MM.1S (cell line): ENCODE data around the gene ERMAP.

Source experiments
- DNase-seq: peaks from one replicate; pipeline ENCODE4 v3.0.0-alpha.2; 2015
- H2AFZ ChIP-seq: fragments of 300-600 bp; sonication (generic); 2 replicates; pipeline ENCODE4 v1.6.0; 2016; ENCODE audit warnings: antibody characterized with exemption, low read length
- H3F3A ChIP-seq: fragments of 300-600 bp; sonication (generic); 2 replicates; pipeline ENCODE4 v1.6.1; 2016; ENCODE audit warnings: mild to moderate bottlenecking, antibody characterized with exemption, low read length, moderate library complexity, mixed read lengths; ENCODE audit not compliant: insufficient read depth
- H3K27ac ChIP-seq: fragments of 300-600 bp; sonication (generic); 2 replicates; pipeline ENCODE4 v1.5.1; 2016; ENCODE audit warnings: mild to moderate bottlenecking, low read length
- H3K27me3 ChIP-seq: fragments of 300-600 bp; sonication (generic); replicated peaks from 2 replicates; pipeline ENCODE4 v1.6.0; 2016; ENCODE audit warnings: low read length; ENCODE audit not compliant: insufficient read depth
- H3K36me3 ChIP-seq: fragments of 300-600 bp; sonication (generic); replicated peaks from 2 replicates; pipeline ENCODE4 v1.6.1; 2016; ENCODE audit warnings: mild to moderate bottlenecking, low read length, mixed read lengths; ENCODE audit not compliant: insufficient read depth
- H3K4me1 ChIP-seq: fragments of 300-600 bp; sonication (generic); 2 replicates; pipeline ENCODE4 v1.6.1; 2016; ENCODE audit warnings: low read length, mixed read lengths
- H3K4me2 ChIP-seq: fragments of 300-600 bp; sonication (generic); 2 replicates; pipeline ENCODE4 v1.6.0; 2016; ENCODE audit warnings: low read depth, low read length
- H3K4me3 ChIP-seq: fragments of 300-600 bp; sonication (generic); 2 replicates; pipeline ENCODE4 v1.5.1; 2016; ENCODE audit warnings: low read length, mixed read lengths
- H3K79me2 ChIP-seq: fragments of 300-600 bp; sonication (generic); 2 replicates; pipeline ENCODE4 v1.6.1; 2016; ENCODE audit warnings: mixed run types, low read length, mixed read lengths
- H3K9ac ChIP-seq: fragments of 300-600 bp; sonication (generic); 2 replicates; pipeline ENCODE4 v1.6.1; 2016; ENCODE audit warnings: low read length, mixed read lengths
- H3K9me2 ChIP-seq: fragments of 300-600 bp; sonication (generic); replicated peaks from 2 replicates; pipeline ENCODE4 v1.6.1; 2016; ENCODE audit warnings: mild to moderate bottlenecking, low read length, mixed read lengths; ENCODE audit not compliant: insufficient read depth
- H3K9me3 ChIP-seq: fragments of 300-600 bp; sonication (generic); replicated peaks from 2 replicates; pipeline ENCODE4 v1.6.1; 2016; ENCODE audit warnings: mild to moderate bottlenecking, low read length, mixed read lengths; ENCODE audit not compliant: insufficient read depth
- H4K20me1 ChIP-seq: fragments of 300-600 bp; sonication (generic); 2 replicates; pipeline ENCODE4 v1.6.1; 2016; ENCODE audit warnings: mild to moderate bottlenecking, low read length, moderate library complexity, mixed read lengths; ENCODE audit not compliant: insufficient read depth
- EZH2 ChIP-seq: fragments of 300-600 bp; sonication (generic); optimal IDR thresholded peaks from 2 replicates; pipeline ENCODE3; 2017; ENCODE audit warnings: low read depth, mild to moderate bottlenecking, antibody characterized with exemption, low read length, mixed read lengths
- EZH2phosphoT487 ChIP-seq: fragments of 300-600 bp; sonication (generic); IDR thresholded peaks from 2 replicates; pipeline ENCODE4 v1.6.1; 2018; ENCODE audit warnings: antibody characterized with exemption, low read length
- TF ChIP-seq, protein P1 (sequence below): fragments of 300-600 bp; sonication (generic); IDR thresholded peaks from 2 replicates; pipeline ENCODE4 v1.5.1; 2016; ENCODE audit warnings: antibody characterized with exemption, low read length, mixed read lengths

ERMAP gene

DNA sequence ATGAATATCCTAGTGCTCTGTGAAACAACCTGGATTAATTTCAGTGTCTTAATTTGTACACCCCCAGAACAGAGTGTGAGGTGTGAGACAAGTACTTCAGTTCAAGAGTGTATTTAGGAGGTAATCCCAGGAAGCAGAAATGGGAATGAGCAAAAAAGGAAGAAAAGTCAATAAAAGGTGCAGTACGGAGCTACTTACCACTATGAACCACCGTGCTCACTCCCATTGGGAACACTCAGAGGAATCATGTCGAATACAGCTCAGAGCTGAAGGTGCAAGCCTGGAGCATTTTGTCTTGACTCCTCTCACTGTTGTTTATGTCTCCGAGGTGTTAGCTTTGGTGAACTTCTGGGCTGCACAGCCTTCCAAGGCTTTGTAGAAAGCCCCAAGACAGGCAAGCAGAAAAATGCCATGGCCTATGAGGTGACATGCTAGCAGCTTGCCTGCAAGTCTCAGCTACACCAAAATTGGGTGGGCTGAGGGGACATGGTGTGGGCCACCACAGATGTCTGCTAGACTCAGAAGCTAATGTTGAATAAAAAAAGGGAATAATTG lies 7.6 kb downstream of the ERMAP start:
- Histone ChIP-seq H3K9me3 (no peaks in the 10 kb centered on the region), H3K9me2 (no peaks in the 10 kb centered on the region), H3K4me3 (no peak overlapping the region), H3K27ac (no peak overlapping the region), H3K9ac (no peak overlapping the region), H3K4me2 (no peak overlapping the region), H3K79me2 (no peaks in the 10 kb centered on the region), H3K27me3 (no peaks in the 10 kb centered on the region), H2AFZ (no peak overlapping the region), H4K20me1 (no peaks in the 10 kb centered on the region), H3K36me3 (no peaks in the 10 kb centered on the region), H3F3A (no peaks in the 10 kb centered on the region), H3K4me1 (no peaks in the 10 kb centered on the region)
- TF ChIP-seq EZH2 (no peak), EZH2phosphoT487 (no peak)
- TF ChIP-seq, protein P1, sequence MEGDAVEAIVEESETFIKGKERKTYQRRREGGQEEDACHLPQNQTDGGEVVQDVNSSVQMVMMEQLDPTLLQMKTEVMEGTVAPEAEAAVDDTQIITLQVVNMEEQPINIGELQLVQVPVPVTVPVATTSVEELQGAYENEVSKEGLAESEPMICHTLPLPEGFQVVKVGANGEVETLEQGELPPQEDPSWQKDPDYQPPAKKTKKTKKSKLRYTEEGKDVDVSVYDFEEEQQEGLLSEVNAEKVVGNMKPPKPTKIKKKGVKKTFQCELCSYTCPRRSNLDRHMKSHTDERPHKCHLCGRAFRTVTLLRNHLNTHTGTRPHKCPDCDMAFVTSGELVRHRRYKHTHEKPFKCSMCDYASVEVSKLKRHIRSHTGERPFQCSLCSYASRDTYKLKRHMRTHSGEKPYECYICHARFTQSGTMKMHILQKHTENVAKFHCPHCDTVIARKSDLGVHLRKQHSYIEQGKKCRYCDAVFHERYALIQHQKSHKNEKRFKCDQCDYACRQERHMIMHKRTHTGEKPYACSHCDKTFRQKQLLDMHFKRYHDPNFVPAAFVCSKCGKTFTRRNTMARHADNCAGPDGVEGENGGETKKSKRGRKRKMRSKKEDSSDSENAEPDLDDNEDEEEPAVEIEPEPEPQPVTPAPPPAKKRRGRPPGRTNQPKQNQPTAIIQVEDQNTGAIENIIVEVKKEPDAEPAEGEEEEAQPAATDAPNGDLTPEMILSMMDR: no peak
- no peak for DNase-seq

DNA sequence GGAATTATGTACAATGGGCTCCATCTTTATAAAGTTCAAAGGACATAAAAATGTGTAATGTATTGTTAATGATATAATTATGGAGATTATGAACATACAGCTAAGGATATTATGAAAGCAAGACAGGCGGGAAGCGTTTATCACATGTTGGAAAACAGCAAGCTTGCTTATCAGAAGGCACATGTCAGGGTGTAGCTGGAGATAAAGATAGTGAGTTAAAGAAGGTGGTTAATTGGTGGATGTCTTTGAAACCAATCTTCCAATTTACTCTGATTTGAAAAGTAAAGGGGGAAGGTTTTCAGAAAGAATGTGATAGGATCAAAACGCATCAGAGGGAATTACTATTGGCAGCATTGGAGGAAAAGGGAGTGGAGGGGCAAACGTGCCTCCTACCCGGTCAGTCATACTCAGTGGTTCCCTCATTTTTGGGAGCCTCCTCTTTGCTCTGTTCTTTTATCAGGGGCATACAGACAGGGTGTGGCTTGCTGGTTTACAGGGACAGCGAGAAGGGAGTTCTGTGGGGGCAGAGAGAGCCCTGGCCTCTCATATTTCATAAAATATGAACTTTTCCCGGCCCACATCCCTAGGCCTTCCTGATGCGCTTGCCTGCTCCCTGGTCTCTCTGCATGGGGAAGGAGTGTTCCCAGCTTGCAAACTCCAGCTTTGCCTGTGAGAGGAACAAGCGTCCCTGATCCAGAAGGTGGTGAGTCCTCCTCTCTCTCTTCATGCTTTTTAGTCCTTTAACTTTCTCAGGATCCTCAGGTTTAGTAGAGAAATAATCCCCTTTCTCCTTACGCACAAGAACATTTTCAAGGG lies 8.3 kb downstream of the ERMAP start:
- Histone ChIP-seq H2AFZ (no peak overlapping the region), H3K27me3 (no peaks in the 10 kb centered on the region), H3K36me3 (no peaks in the 10 kb centered on the region), H3K9ac (no peak overlapping the region), H4K20me1 (no peaks in the 10 kb centered on the region), H3K4me3 (no peak overlapping the region), H3F3A (no peaks in the 10 kb centered on the region), H3K9me2 (no peaks in the 10 kb centered on the region), H3K27ac (no peak overlapping the region), H3K4me2 (no peak overlapping the region), H3K9me3 (no peaks in the 10 kb centered on the region), H3K79me2 (no peaks in the 10 kb centered on the region), H3K4me1 (no peaks in the 10 kb centered on the region)
- DNase-seq: no peak
- TF ChIP-seq EZH2phosphoT487: no peak

DNA sequence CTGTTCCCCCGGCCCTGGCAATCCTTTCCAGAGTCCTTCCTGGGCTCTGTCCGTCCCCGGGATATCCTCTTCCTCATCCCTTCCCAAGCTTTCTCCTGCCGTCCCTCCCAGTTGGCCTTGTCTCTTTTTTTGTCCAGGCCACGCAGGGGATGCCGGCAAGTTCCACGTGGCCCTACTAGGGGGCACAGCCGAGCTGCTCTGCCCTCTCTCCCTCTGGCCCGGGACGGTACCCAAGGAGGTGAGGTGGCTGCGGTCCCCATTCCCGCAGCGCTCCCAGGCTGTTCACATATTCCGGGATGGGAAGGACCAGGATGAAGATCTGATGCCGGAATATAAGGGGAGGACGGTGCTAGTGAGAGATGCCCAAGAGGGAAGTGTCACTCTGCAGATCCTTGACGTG lies 13.7 kb downstream of the ERMAP start:
- H4K20me1 ChIP-seq: no peaks in the 10 kb centered on the region
- H3K27me3 ChIP-seq: no peaks in the 10 kb centered on the region
- H3F3A ChIP-seq: no peaks in the 10 kb centered on the region
- H3K79me2 ChIP-seq: no peaks in the 10 kb centered on the region
- no peaks in the 10 kb centered on the region for H3K9me3 ChIP-seq
- TF ChIP-seq, protein P1: no peak
- TF ChIP-seq EZH2phosphoT487 (no peak), EZH2 (no peak)
- H3K36me3 ChIP-seq: no peaks in the 10 kb centered on the region
- DNase-seq: no peak
- H3K4me3 ChIP-seq: no peak overlapping the region
- no peak overlapping the region for H3K9ac ChIP-seq
- H2AFZ ChIP-seq: no peak overlapping the region
- no peaks in the 10 kb centered on the region for H3K9me2 ChIP-seq
- H3K4me1 ChIP-seq: no peaks in the 10 kb centered on the region
- no peak overlapping the region for H3K27ac ChIP-seq
- H3K4me2 ChIP-seq: no peak overlapping the region

DNA sequence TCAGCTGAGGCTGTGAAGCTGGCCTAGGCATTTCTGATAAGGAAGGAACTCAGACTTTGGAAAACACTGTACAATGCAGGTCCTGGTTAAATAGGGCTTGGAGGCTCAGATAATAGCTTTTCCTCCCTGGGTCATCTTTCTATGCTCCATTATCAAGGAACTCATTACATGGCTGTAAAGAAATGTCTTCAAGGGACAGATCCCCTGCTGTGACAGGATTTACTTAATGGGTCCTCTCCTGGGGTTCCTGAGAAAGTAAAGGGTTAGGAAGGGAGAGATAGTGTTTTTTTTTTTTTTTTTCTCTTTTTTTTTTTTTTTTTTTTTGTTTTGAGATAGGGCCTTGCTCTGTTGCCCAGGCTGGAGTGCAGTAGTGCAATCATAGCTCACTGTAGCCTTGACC lies 14.4 kb downstream of the ERMAP start:
- no peaks in the 10 kb centered on the region for H3K9me2 ChIP-seq
- no peaks in the 10 kb centered on the region for H3K79me2 ChIP-seq
- H2AFZ ChIP-seq: no peak overlapping the region
- no peak for DNase-seq
- no peaks in the 10 kb centered on the region for H3K36me3 ChIP-seq
- no peak overlapping the region for H3K27ac ChIP-seq
- TF ChIP-seq, protein P1: no peak
- TF ChIP-seq EZH2 (no peak), EZH2phosphoT487 (no peak)
- no peaks in the 10 kb centered on the region for H3K27me3 ChIP-seq
- no peaks in the 10 kb centered on the region for H3K9me3 ChIP-seq
- no peak overlapping the region for H3K4me2 ChIP-seq
- H3F3A ChIP-seq: no peaks in the 10 kb centered on the region
- H3K4me1 ChIP-seq: no peaks in the 10 kb centered on the region
- H3K9ac ChIP-seq: no peak overlapping the region
- H4K20me1 ChIP-seq: no peaks in the 10 kb centered on the region
- H3K4me3 ChIP-seq: no peak overlapping the region
